Measurements from ENCODE around the gene ATP5PB. TPM values are rescaled to one million over a fixed set of nuclear protein-coding genes. Genes with fewer than 3 reads are reported as not detected.

The ATP5PB gene, protein sequence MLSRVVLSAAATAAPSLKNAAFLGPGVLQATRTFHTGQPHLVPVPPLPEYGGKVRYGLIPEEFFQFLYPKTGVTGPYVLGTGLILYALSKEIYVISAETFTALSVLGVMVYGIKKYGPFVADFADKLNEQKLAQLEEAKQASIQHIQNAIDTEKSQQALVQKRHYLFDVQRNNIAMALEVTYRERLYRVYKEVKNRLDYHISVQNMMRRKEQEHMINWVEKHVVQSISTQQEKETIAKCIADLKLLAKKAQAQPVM
- total RNA-seq = 265 TPM

- no peaks in the 10 kb centered on the region for H3K27me3 ChIP-seq (ENCODE audit: control insufficient read depth in 3 of 3, insufficient read depth in 3 of 3, low read length in 3 of 3)
- peak within 1 kb of the TSS; percentile 89 for H3K27ac ChIP-seq (ENCODE audit: low read depth, low read length)
- H3K4me1 ChIP-seq (ENCODE audit: control insufficient read depth in 3 of 3, insufficient read depth in 3 of 3, low read length in 3 of 3) = peaks cover 30 to 39% (median 33%) of the 10 kb centered on the region in 3 donors
- H3K4me3 ChIP-seq (ENCODE audit: low read length in 3 of 3) = peak within 1 kb of the TSS; percentile 92 to 99 (median 98)
- no peaks in the 10 kb centered on the region for H3K9me3 ChIP-seq (ENCODE audit: control insufficient read depth in 3 of 3, low read length in 3 of 3)
- H3K36me3 ChIP-seq (ENCODE audit: control insufficient read depth in 3 of 3, insufficient read depth in 3 of 3, low read length in 3 of 3) = peaks cover 9 to 37% (median 11%) of the 10 kb centered on the region in 3 donors
- peak within 1 kb of the TSS; percentile 94 to 99 (median 98) for H3K9ac ChIP-seq (ENCODE audit: low read depth in 1 of 3, low read length in 3 of 3)
These were observed at the start of gene ATP5PB, which contains the start of gene WDR77 for GRCh38 chr1:111448918-111449702. ATP5PB (plus strand) TSS chr1:111449464; CDS start chr1:111449542, 78 bp downstream. WDR77 (minus strand) TSS chr1:111449256; CDS start chr1:111449169, 87 bp downstream.

DNA sequence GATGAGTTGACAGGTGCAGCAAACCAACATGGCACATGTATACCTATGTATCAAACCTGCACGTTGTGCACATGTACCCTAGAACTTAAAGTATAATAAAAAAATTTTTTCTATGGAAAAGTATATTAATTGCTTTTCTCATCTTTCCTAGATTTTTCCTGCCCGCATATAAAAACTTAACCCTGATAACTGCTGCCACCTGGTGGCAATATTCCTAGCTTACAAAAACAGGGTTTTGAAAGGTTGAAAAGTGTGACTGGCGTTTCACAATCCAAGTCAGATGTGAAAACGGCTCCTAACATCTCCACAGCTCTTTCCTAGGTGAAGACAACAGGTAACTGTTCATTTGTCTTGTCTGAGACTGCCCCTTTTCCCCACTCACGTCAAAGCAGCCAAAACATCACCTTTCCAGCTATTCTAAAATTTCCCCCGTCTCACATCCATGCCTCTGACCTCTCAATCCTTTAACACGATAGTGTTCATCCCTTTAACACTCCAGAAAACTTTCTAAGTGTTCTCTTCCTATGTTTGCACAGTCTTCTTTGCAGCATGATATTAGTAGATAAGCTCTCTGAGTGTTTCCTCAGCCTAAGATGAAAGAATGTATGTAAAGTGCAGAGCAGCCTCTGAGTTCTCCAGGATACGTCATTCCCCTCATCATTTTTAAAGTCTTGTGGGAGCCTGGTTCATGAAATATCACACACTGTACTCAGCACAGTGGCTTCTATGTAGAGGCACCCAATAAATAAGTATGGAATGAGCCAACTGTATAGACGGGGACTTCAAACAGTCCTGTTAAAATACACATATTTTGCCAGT lies 49.3 kb upstream of the ATP5PB start:
- no peak overlapping the region for H3K9ac ChIP-seq (ENCODE audit: low read depth in 1 of 3, low read length in 3 of 3)
- no peak overlapping the region for H3K27ac ChIP-seq (ENCODE audit: low read depth, low read length)
- no peak overlapping the region for H3K4me3 ChIP-seq (ENCODE audit: low read length in 3 of 3)
- H3K27me3 ChIP-seq (ENCODE audit: control insufficient read depth in 3 of 3, insufficient read depth in 3 of 3, low read length in 3 of 3) = peaks cover 0 to 2% (median 0%) of the 10 kb centered on the region in 3 donors
- H3K36me3 ChIP-seq (ENCODE audit: control insufficient read depth in 3 of 3, insufficient read depth in 3 of 3, low read length in 3 of 3) = no peaks in the 10 kb centered on the region
- no peaks in the 10 kb centered on the region for H3K9me3 ChIP-seq (ENCODE audit: control insufficient read depth in 3 of 3, low read length in 3 of 3)
- H3K4me1 ChIP-seq (ENCODE audit: control insufficient read depth in 3 of 3, insufficient read depth in 3 of 3, low read length in 3 of 3) = no peaks in the 10 kb centered on the region

GRCh38 chr1:111402083-111402482 lies 47.2 kb upstream of the ATP5PB start:
- H3K4me1 ChIP-seq (ENCODE audit: control insufficient read depth in 3 of 3, insufficient read depth in 3 of 3, low read length in 3 of 3) = peaks cover 0 to 3% (median 0%) of the 10 kb centered on the region in 3 donors
- H3K36me3 ChIP-seq (ENCODE audit: control insufficient read depth in 3 of 3, insufficient read depth in 3 of 3, low read length in 3 of 3) = no peaks in the 10 kb centered on the region
- H3K4me3 ChIP-seq (ENCODE audit: low read length in 3 of 3) = no peak overlapping the region
- H3K9me3 ChIP-seq (ENCODE audit: control insufficient read depth in 3 of 3, low read length in 3 of 3) = no peaks in the 10 kb centered on the region
- H3K27me3 ChIP-seq (ENCODE audit: control insufficient read depth in 3 of 3, insufficient read depth in 3 of 3, low read length in 3 of 3) = peaks cover 0 to 2% (median 0%) of the 10 kb centered on the region in 3 donors
- H3K9ac ChIP-seq (ENCODE audit: low read depth in 1 of 3, low read length in 3 of 3) = no peak overlapping the region
- no peak overlapping the region for H3K27ac ChIP-seq (ENCODE audit: low read depth, low read length)

GRCh38 chr1:111404588-111404987 lies 44.7 kb upstream of the ATP5PB start:
- peaks cover 0 to 2% (median 0%) of the 10 kb centered on the region in 3 donors for H3K27me3 ChIP-seq (ENCODE audit: control insufficient read depth in 3 of 3, insufficient read depth in 3 of 3, low read length in 3 of 3)
- peaks cover 0 to 3% (median 0%) of the 10 kb centered on the region in 3 donors for H3K4me1 ChIP-seq (ENCODE audit: control insufficient read depth in 3 of 3, insufficient read depth in 3 of 3, low read length in 3 of 3)
- no peaks in the 10 kb centered on the region for H3K36me3 ChIP-seq (ENCODE audit: control insufficient read depth in 3 of 3, insufficient read depth in 3 of 3, low read length in 3 of 3)
- H3K9me3 ChIP-seq (ENCODE audit: control insufficient read depth in 3 of 3, low read length in 3 of 3) = no peaks in the 10 kb centered on the region
- no peak overlapping the region for H3K4me3 ChIP-seq (ENCODE audit: low read length in 3 of 3)
- H3K27ac ChIP-seq (ENCODE audit: low read depth, low read length) = no peak overlapping the region
- no peak overlapping the region for H3K9ac ChIP-seq (ENCODE audit: low read depth in 1 of 3, low read length in 3 of 3)

- Histone ChIP-seq H3K36me3 (ENCODE audit: control insufficient read depth in 3 of 3, insufficient read depth in 3 of 3, low read length in 3 of 3) (no peaks in the 10 kb centered on the region), H3K27me3 (ENCODE audit: control insufficient read depth in 3 of 3, insufficient read depth in 3 of 3, low read length in 3 of 3) (peaks cover 0 to 1% (median 0%) of the 10 kb centered on the region in 3 donors), H3K4me1 (ENCODE audit: control insufficient read depth in 3 of 3, insufficient read depth in 3 of 3, low read length in 3 of 3) (peaks cover 0 to 3% (median 0%) of the 10 kb centered on the region in 3 donors), H3K9ac (ENCODE audit: low read depth in 1 of 3, low read length in 3 of 3) (no peak overlapping the region), H3K27ac (ENCODE audit: low read depth, low read length) (no peak overlapping the region), H3K4me3 (ENCODE audit: low read length in 3 of 3) (no peak overlapping the region), H3K9me3 (ENCODE audit: control insufficient read depth in 3 of 3, low read length in 3 of 3) (no peaks in the 10 kb centered on the region)
These were observed 42.9 kb upstream of the ATP5PB start for GRCh38 chr1:111406321-111406768.

DNA sequence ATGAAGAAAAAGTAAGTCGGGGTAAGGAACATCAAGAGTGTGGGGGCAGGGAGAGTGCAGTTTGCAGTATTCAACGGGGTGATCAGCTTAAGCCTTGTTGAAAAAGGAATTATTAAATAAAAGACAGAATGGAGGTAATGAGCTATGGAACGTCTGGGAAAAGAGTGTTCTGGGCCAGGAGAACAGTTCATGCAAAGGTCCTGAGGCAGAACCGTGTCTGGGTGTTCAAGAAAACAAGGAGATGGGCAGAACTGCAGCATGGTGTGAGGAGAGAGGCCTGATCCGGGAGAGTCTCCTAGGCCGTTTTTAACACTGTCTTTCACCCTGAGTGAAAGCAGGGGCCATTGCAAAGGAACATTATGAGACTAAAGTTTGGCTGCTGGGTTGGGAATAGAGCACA lies 42.0 kb upstream of the ATP5PB start:
- no peak overlapping the region for H3K27ac ChIP-seq (ENCODE audit: low read depth, low read length)
- no peaks in the 10 kb centered on the region for H3K9me3 ChIP-seq (ENCODE audit: control insufficient read depth in 3 of 3, low read length in 3 of 3)
- H3K4me1 ChIP-seq (ENCODE audit: control insufficient read depth in 3 of 3, insufficient read depth in 3 of 3, low read length in 3 of 3) = peaks cover 0 to 3% (median 0%) of the 10 kb centered on the region in 3 donors
- no peak overlapping the region for H3K4me3 ChIP-seq (ENCODE audit: low read length in 3 of 3)
- H3K27me3 ChIP-seq (ENCODE audit: control insufficient read depth in 3 of 3, insufficient read depth in 3 of 3, low read length in 3 of 3) = no peaks in the 10 kb centered on the region
- H3K9ac ChIP-seq (ENCODE audit: low read depth in 1 of 3, low read length in 3 of 3) = no peak overlapping the region
- no peaks in the 10 kb centered on the region for H3K36me3 ChIP-seq (ENCODE audit: control insufficient read depth in 3 of 3, insufficient read depth in 3 of 3, low read length in 3 of 3)

DNA sequence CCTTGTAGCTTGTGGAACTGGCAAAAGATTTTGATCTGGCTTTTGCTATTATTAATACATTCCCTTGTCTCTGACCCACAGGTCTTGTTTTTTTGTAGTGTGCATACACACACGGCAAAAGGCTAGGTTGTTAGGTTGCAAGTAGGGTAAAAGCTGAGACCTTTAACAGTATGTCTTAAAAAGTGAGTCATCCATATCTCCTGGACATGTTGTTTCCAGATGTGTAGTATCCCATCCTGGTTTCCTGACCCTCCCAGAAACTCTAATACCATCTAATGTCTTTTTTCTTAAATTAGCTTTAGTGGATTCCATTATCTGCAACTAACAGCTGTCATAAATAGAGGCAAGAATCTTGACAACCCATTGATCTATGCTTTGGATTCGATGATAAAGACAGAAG lies 36.4 kb upstream of the ATP5PB start:
- no peaks in the 10 kb centered on the region for H3K9me3 ChIP-seq (ENCODE audit: control insufficient read depth in 3 of 3, low read length in 3 of 3)
- no peak overlapping the region for H3K27ac ChIP-seq (ENCODE audit: low read depth, low read length)
- H3K4me1 ChIP-seq (ENCODE audit: control insufficient read depth in 3 of 3, insufficient read depth in 3 of 3, low read length in 3 of 3) = no peaks in the 10 kb centered on the region
- no peaks in the 10 kb centered on the region for H3K27me3 ChIP-seq (ENCODE audit: control insufficient read depth in 3 of 3, insufficient read depth in 3 of 3, low read length in 3 of 3)
- H3K36me3 ChIP-seq (ENCODE audit: control insufficient read depth in 3 of 3, insufficient read depth in 3 of 3, low read length in 3 of 3) = peaks cover 3 to 7% (median 3%) of the 10 kb centered on the region in 3 donors
- no peak overlapping the region for H3K4me3 ChIP-seq (ENCODE audit: low read length in 3 of 3)
- no peak overlapping the region for H3K9ac ChIP-seq (ENCODE audit: low read depth in 1 of 3, low read length in 3 of 3)

DNA sequence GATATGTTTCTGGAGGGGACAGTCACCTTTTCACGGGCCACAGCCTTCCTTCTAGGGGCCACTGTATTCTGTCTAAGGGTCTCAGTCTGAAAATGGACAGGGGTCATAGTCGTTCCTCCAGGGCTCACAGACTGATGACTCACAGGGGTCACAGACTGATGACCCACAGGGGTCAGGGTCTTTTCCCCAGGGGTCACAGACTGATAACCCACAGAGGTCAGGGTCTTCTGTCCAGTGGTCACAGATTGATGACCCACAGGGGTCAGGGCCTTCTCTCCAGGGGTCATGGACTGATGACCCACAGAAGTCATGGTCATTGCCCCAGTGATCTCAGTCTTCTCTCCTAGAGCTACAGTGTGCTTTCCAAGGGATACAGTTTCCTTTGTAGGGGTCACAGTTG lies 34.5 kb upstream of the ATP5PB start:
- no peak overlapping the region for H3K9ac ChIP-seq (ENCODE audit: low read depth in 1 of 3, low read length in 3 of 3)
- H3K4me1 ChIP-seq (ENCODE audit: control insufficient read depth in 3 of 3, insufficient read depth in 3 of 3, low read length in 3 of 3) = no peaks in the 10 kb centered on the region
- peaks cover 3 to 7% (median 7%) of the 10 kb centered on the region in 3 donors for H3K36me3 ChIP-seq (ENCODE audit: control insufficient read depth in 3 of 3, insufficient read depth in 3 of 3, low read length in 3 of 3)
- H3K4me3 ChIP-seq (ENCODE audit: low read length in 3 of 3) = no peak overlapping the region
- H3K9me3 ChIP-seq (ENCODE audit: control insufficient read depth in 3 of 3, low read length in 3 of 3) = no peaks in the 10 kb centered on the region
- no peaks in the 10 kb centered on the region for H3K27me3 ChIP-seq (ENCODE audit: control insufficient read depth in 3 of 3, insufficient read depth in 3 of 3, low read length in 3 of 3)
- no peak overlapping the region for H3K27ac ChIP-seq (ENCODE audit: low read depth, low read length)

- H3K4me3 ChIP-seq (ENCODE audit: low read length in 3 of 3) = no peak overlapping the region
- no peak overlapping the region for H3K9ac ChIP-seq (ENCODE audit: low read depth in 1 of 3, low read length in 3 of 3)
- H3K27me3 ChIP-seq (ENCODE audit: control insufficient read depth in 3 of 3, insufficient read depth in 3 of 3, low read length in 3 of 3) = no peaks in the 10 kb centered on the region
- peaks cover 3 to 8% (median 7%) of the 10 kb centered on the region in 3 donors for H3K36me3 ChIP-seq (ENCODE audit: control insufficient read depth in 3 of 3, insufficient read depth in 3 of 3, low read length in 3 of 3)
- no peak overlapping the region for H3K27ac ChIP-seq (ENCODE audit: low read depth, low read length)
- H3K9me3 ChIP-seq (ENCODE audit: control insufficient read depth in 3 of 3, low read length in 3 of 3) = no peaks in the 10 kb centered on the region
- H3K4me1 ChIP-seq (ENCODE audit: control insufficient read depth in 3 of 3, insufficient read depth in 3 of 3, low read length in 3 of 3) = no peaks in the 10 kb centered on the region
These were observed 33.8 kb upstream of the ATP5PB start for GRCh38 chr1:111415461-111415860.
